Endothelial cell of umbilical vein (primary cell): ENCODE results near the gene CDC5L. TPM values are rescaled to one million over a fixed set of nuclear protein-coding genes. Genes with fewer than 3 reads are reported as not detected.

Source experiments
- BruUV-seq: library from RNA; stranded (reverse); fragments of 400-500 nt; replicated peaks from 2 replicates; lab custom pipeline; 2021; lab: Mats Ljungman, UMichigan
- CTCF ChIA-PET: fragments of 300-600, 350-600 bp; sonication (Branson Sonifier 250); formaldehyde crosslinking; loops from one replicate; lab custom pipeline; 2021; ENCODE audit warnings: antibody characterized with exemption, inconsistent platforms; lab: Charles Lee
- POLR2A ChIA-PET: fragments of 300-600, 350-600 bp; sonication (Branson Sonifier 250); formaldehyde crosslinking; loops from one replicate; lab custom pipeline; 2021; ENCODE audit warnings: antibody characterized with exemption, inconsistent platforms; lab: Charles Lee
- DNase-seq: peaks from one replicate; pipeline ENCODE4 v3.0.0-alpha.2; 2011; ENCODE audit warnings: low read depth, low spot score
- FAIRE-seq: peaks from 2 replicates; lab custom pipeline; 2011; peaks lifted over from hg19 to GRCh38; lab: Jason Lieb, UNC
- H2AFZ ChIP-seq: 2 replicates; pipeline ENCODE4 v1.6.0; 2012; ENCODE audit warnings: low read depth, low read length, control low read depth, inconsistent platforms
- H3K27ac ChIP-seq: 2 replicates; pipeline ENCODE4 v1.5.1; 2011; ENCODE audit warnings: low read depth, mild to moderate bottlenecking, control low read depth, low read length, moderate library complexity; ENCODE audit not compliant: insufficient read depth
- H3K27me3 ChIP-seq, 2 experiments: 2 replicates each; pipeline versions ENCODE4 v1.6.0 to v1.6.1; 2011; ENCODE audit warnings: low read length in 2 of 2, mixed read lengths in 1 of 2; ENCODE audit not compliant: control insufficient read depth in 2 of 2, insufficient read depth in 2 of 2
- H3K36me3 ChIP-seq, 2 experiments: 2 replicates in 1 of 2; 3 replicates in 1 of 2; pipeline ENCODE4 v1.5.1; 2011; ENCODE audit warnings: low read length in 2 of 2, mild to moderate bottlenecking in 1 of 2, moderate library complexity in 1 of 2; ENCODE audit not compliant: control insufficient read depth in 2 of 2, insufficient read depth in 2 of 2; ENCODE audit errors: extremely low read depth in 1 of 2
- H3K4me1 ChIP-seq: 3 replicates; pipeline ENCODE4 v1.5.1; 2011; ENCODE audit warnings: mild to moderate bottlenecking, low read length; ENCODE audit not compliant: control insufficient read depth, insufficient read depth; ENCODE audit errors: extremely low read depth
- H3K4me2 ChIP-seq: 2 replicates; pipeline ENCODE4 v1.6.1; 2011; ENCODE audit warnings: low read length, control low read depth, mixed read lengths; ENCODE audit not compliant: insufficient read depth
- H3K4me3 ChIP-seq, 3 experiments: fragments of 200-600 bp in 1 of 3; sonication (generic), shearing (Covaris generic) in 1 of 3; replicated peaks in 1 of 3; 2 replicates each; pipeline ENCODE4 v1.5.1; 2011 to 2016; ENCODE audit warnings: control low read depth in 3 of 3, low read length in 3 of 3, mild to moderate bottlenecking in 2 of 3, inconsistent platforms in 1 of 3, low read depth in 1 of 3, moderate library complexity in 1 of 3; ENCODE audit not compliant: insufficient read depth in 1 of 3
- H3K79me2 ChIP-seq: 2 replicates; pipeline ENCODE4 v1.6.0; 2012; ENCODE audit warnings: low read length, inconsistent platforms; ENCODE audit not compliant: control insufficient read depth, insufficient read depth
- H3K9ac ChIP-seq: replicated peaks from 2 replicates; pipeline ENCODE3; 2011; ENCODE audit warnings: low read length, control low read depth; ENCODE audit not compliant: insufficient read depth; ENCODE audit errors: extremely low read depth
- H3K9me1 ChIP-seq: replicated peaks from 3 replicates; pipeline ENCODE4 v1.6.0; 2011; ENCODE audit warnings: mild to moderate bottlenecking, low read length; ENCODE audit not compliant: control insufficient read depth, insufficient read depth; ENCODE audit errors: extremely low read depth
- H3K9me3 ChIP-seq: replicated peaks from 2 replicates; pipeline ENCODE4 v1.5.1; 2012; ENCODE audit warnings: low read length, inconsistent platforms; ENCODE audit not compliant: control insufficient read depth, insufficient read depth
- H4K20me1 ChIP-seq: replicated peaks from 2 replicates; pipeline ENCODE3; 2011; ENCODE audit warnings: mild to moderate bottlenecking, low read length; ENCODE audit not compliant: control insufficient read depth, insufficient read depth; ENCODE audit errors: extremely low read depth
- CTCF ChIP-seq, 2 donors: IDR thresholded peaks; 1 replicate in 1 of 2; 2 replicates in 1 of 2; pipeline ENCODE4 v1.5.1; 2011; ENCODE audit warnings: low read length in 2 of 2, mild to moderate bottlenecking in 2 of 2, moderate library complexity in 2 of 2, control low read depth in 1 of 2, inconsistent platforms in 1 of 2, low read depth in 1 of 2; ENCODE audit not compliant: insufficient read depth in 1 of 2; ENCODE audit errors: extremely low read depth in 1 of 2
- EZH2 ChIP-seq: IDR thresholded peaks from 2 replicates; pipeline ENCODE4 v1.6.1; 2012; ENCODE audit warnings: borderline replicate concordance, low read depth, mild to moderate bottlenecking, moderate library complexity, low read length, inconsistent platforms; ENCODE audit not compliant: severe bottlenecking
- FOS ChIP-seq: IDR thresholded peaks from 2 replicates; pipeline ENCODE4 v1.6.1; 2011; ENCODE audit warnings: mild to moderate bottlenecking, low read length, moderate library complexity, borderline replicate concordance; ENCODE audit not compliant: insufficient read depth
- JUN ChIP-seq: IDR thresholded peaks from 2 replicates; pipeline ENCODE4 v1.6.1; 2011; ENCODE audit warnings: borderline replicate concordance, low read depth; ENCODE audit not compliant: insufficient read length, insufficient read depth
- MAX ChIP-seq: IDR thresholded peaks from 2 replicates; pipeline ENCODE4 v1.6.1; 2011; ENCODE audit not compliant: insufficient read depth, insufficient read length
- POLR2A ChIP-seq: IDR thresholded peaks from 2 replicates; pipeline ENCODE4 v1.6.1; 2012; ENCODE audit warnings: low read depth, mild to moderate bottlenecking, control low read depth, low read length
- POLR2AphosphoS5 ChIP-seq: IDR thresholded peaks from 2 replicates; pipeline ENCODE4 v1.6.1; 2012; ENCODE audit warnings: low read depth, mild to moderate bottlenecking, control low read depth, low read length, moderate library complexity; ENCODE audit not compliant: insufficient read depth
- dilution Hi-C: fragments of 300-500 bp; cut with MboI; formaldehyde crosslinking; loops from one replicate; pipeline ENCODE4 v1.15.0; 2019; ENCODE audit warnings: low sequenced_read_pairs; ENCODE audit not compliant: extremely low pct_ligation_motif_present
- intact Hi-C: fragments of 100-400 bp; cut with micrococcal nuclease; formaldehyde crosslinking; loops from one replicate; pipeline ENCODE4 v1.10.0; 2022
- polyA plus RNA-seq, 4 experiments: library from polyadenylated mRNA; depleted of rRNA in 3 of 4; stranded (reverse) in 3 of 4; unstranded in 1 of 4; fragments of >200 nt; gene quantifications; 2 replicates each; pipeline versions ENCODE4 v1.2.1 to v1.2.3, GENCODE V29; 2011 to 2012; ENCODE audit warnings: missing spikeins in 1 of 4
- total RNA-seq: library from RNA; stranded (reverse); gene quantifications from 2 replicates; pipeline ENCODE4 v1.2.3, GENCODE V29; 2021

Gene CDC5L
- total and polyA plus RNA-seq, 2 donors (not counting 3 experiments of a cell fraction or from before 2014, with no cell fraction given) = 6.9 to 24.6 TPM

DNA sequence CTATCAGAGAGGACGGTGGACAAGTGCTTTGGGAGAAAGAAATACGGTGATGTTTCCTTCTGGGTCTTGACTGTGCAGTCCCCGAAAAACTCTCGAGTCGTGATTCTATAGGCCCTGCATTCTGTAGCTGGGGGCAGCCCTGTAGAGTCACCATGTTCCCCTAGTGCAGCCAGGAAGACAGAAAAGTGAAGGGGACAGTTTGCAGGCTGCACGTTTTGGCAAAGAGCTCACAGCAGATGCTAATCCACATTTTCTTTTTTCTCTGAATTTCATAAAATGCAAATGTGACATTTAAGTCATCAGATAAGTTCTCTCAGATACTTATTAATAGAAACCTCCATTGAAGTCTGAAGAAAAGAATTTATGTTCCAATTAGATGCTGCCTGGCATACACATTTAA lies 25.6 kb upstream of the CDC5L start:
- intact Hi-C loops = no loop called here
- no peak for DNase-seq
- no peaks in the 10 kb centered on the region for H4K20me1 ChIP-seq
- H3K9me3 ChIP-seq = no peaks in the 10 kb centered on the region
- H3K9me1 ChIP-seq = no peaks in the 10 kb centered on the region
- CTCF ChIA-PET = interaction anchor here (1.1 kb wide), 1 partner anchor 57 kb away, joined by 3 read pairs; no protein-coding TSS in a partner anchor
- H2AFZ ChIP-seq = no peak overlapping the region
- H3K9ac ChIP-seq = no peak overlapping the region
- no peak overlapping the region for H3K27ac ChIP-seq
- no peak overlapping the region for H3K4me2 ChIP-seq
- dilution Hi-C loops = no loop called here
- no peak overlapping the region for H3K4me3 ChIP-seq
- H3K79me2 ChIP-seq = no peaks in the 10 kb centered on the region
- FAIRE-seq = no peak
- TF ChIP-seq CTCF (IDR thresholded peaks at IDR 0.05; ENCODE audit: extremely low read depth in 1 of 2, insufficient read depth in 1 of 2, low read depth in 1 of 2, low read length in 2 of 2) (no peak), MAX (no peak), JUN (no peak), FOS (no peak), POLR2AphosphoS5 (no peak), POLR2A (no peak), EZH2 (no peak)
- H3K4me1 ChIP-seq = no peaks in the 10 kb centered on the region
- H3K36me3 ChIP-seq = no peaks in the 10 kb centered on the region
- H3K27me3 ChIP-seq = peaks cover 6% of the 10 kb centered on the region in 2 experiments
- POLR2A ChIA-PET = no interaction called here
- BruUV-seq = no TSS peak
